ENCODE measurements around the gene KRTAP2-2. TPM values are rescaled to one million over a fixed set of nuclear protein-coding genes. Genes with fewer than 3 reads are reported as not detected.

The KRTAP2-2 gene
- total and polyA plus RNA-seq, 2 of the 13 experiments (the other 11 are each of a cell fraction or from before 2014, with no cell fraction given) = not detected

- TF ChIP-seq FIP1L1 (IDR thresholded peaks at IDR 0.05; ENCODE audit: borderline replicate concordance, insufficient read depth, low read depth, low read length) (no peak), ATF3 (CRISPR knock-in tag; IDR thresholded peaks at IDR 0.05) (0 out of 2 replicates have a peak, but pooled peaks have one; percentile 25), FOXA1 (IDR thresholded peaks at IDR 0.05) (0 out of 2 replicates have a peak, but pooled peaks have one; percentile 47), FOXA1 (CRISPR knock-in tag; IDR thresholded peaks at IDR 0.05) (peak; percentile 83), ZNF17 (CRISPR knock-in tag; IDR thresholded peaks at IDR 0.05) (no peak), SMARCC2 (IDR thresholded peaks at IDR 0.05) (peak; percentile 78; the same call in 1 of the 2 replicates), MIXL1 (CRISPR knock-in tag; IDR thresholded peaks at IDR 0.05) (peak; percentile 98), MEF2D (CRISPR knock-in tag; IDR thresholded peaks at IDR 0.05) (peak; percentile 67), KDM6A (CRISPR knock-in tag; IDR thresholded peaks at IDR 0.05; ENCODE audit: low read depth) (peak; percentile 58; the same call in 1 of the 2 replicates), ZNF34 (CRISPR knock-in tag; IDR thresholded peaks at IDR 0.05; ENCODE audit: borderline replicate concordance) (no peak), ZNF569 (CRISPR knock-in tag; IDR thresholded peaks at IDR 0.05; ENCODE audit: borderline replicate concordance) (0 out of 2 replicates have a peak, but pooled peaks have one; percentile 62), EHMT2 (IDR thresholded peaks at IDR 0.05; ENCODE audit: borderline replicate concordance, low read depth, low read length) (peak; percentile 63), ZNF777 (CRISPR knock-in tag; IDR thresholded peaks at IDR 0.05) (0 out of 2 replicates have a peak, but pooled peaks have one; percentile 27), SIN3B (IDR thresholded peaks at IDR 0.05; ENCODE audit: low read length) (0 out of 2 replicates have a peak, but pooled peaks have one; percentile 43)
Measured at GRCh38 chr17:41009301-41009760, 45.7 kb downstream of the KRTAP2-2 start (continued).

GRCh38 chr17:41008811-41009210, 46.2 kb downstream of the KRTAP2-2 start, which contains the start of gene KRTAP3-1:
Gene KRTAP3-1, minus strand, starts transcription at chr17:41009128. Its CDS starts 54 bp downstream, at chr17:41009074.
- WGBS (ENCODE audit: low lambda C conversion rate) = 73% methylated on average over 8 of the region's 8 CpGs
- intact Hi-C loops (cut with micrococcal nuclease; ENCODE audit: unreplicated experiment) (loop anchor here (1.0 to 5.0 kb wide), 3 partner anchors 50 to 102 kb away; no protein-coding TSS in a partner anchor), in situ Hi-C loops (cut with HindIII; ENCODE audit: extremely low pct_ligation_motif_present, low pct_unique_long_range_greater_than_20kb) (loop anchor here (5.0 kb wide), 1 partner anchor 48 kb away; the partner anchor contains the start of gene KRTAP2-2)
- H3K4me1 ChIP-seq (ENCODE audit: insufficient read depth, low read length) = peaks cover 71% of the 10 kb centered on the region
- H3K9me3 ChIP-seq (ENCODE audit: low read length) = no peaks in the 10 kb centered on the region
- no peaks in the 10 kb centered on the region for H3K36me3 ChIP-seq (replicated peaks in 1 of 2; ENCODE audit: control insufficient read depth in 1 of 2, insufficient read depth in 2 of 2, low read length in 2 of 2)
- H4K20me1 ChIP-seq (ENCODE audit: insufficient read depth, low read length) = no peaks in the 10 kb centered on the region
- CTCF ChIA-PET (ENCODE audit: low intra/inter-chr PET ratio, low total read pairs) = no interaction called here
- FAIRE-seq (no peak), DNase-seq (ENCODE audit: low spot score) (peak; percentile 28), ATAC-seq (peak; percentile 74)
- peak within 1 kb of the TSS; percentile 70 for H3K27ac ChIP-seq (ENCODE audit: extremely low read length, insufficient read depth, low read length)
- H3K79me2 ChIP-seq (ENCODE audit: insufficient read depth, low read length) = no peaks in the 10 kb centered on the region
- no peaks in the 10 kb centered on the region for H3K27me3 ChIP-seq (ENCODE audit: control insufficient read depth in 1 of 2, insufficient read depth in 2 of 2, low read length in 2 of 2)
- H2AFZ ChIP-seq (ENCODE audit: low read length) = no peak within 1 kb of the TSS
- H3K9ac ChIP-seq (ENCODE audit: insufficient read depth, low read depth, low read length) = peak within 1 kb of the TSS; percentile 55
- peak within 1 kb of the TSS; percentile 36 for H3K4me2 ChIP-seq (ENCODE audit: low read depth, low read length)
- no peak within 1 kb of the TSS; a peak in 1 of 6 replicates for H3K4me3 ChIP-seq (replicated peaks in 1 of 3; ENCODE audit: insufficient read depth in 1 of 3, low read depth in 2 of 3, low read length in 3 of 3)
- BruUV-seq (replicated peaks) = TSS peak; percentile 99
- POLR2A ChIA-PET = interaction anchor here (1.6 to 2.1 kb wide), 3 partner anchors 50 to 107 kb away, joined by 7 to 15 read pairs (median 14); no protein-coding TSS in a partner anchor
- TF ChIP-seq ZBTB38 (CRISPR knock-in tag; IDR thresholded peaks at IDR 0.05) = peak; percentile 74; the same call in 1 of the 2 replicates
- TF ChIP-seq ZFP90 (CRISPR knock-in tag; IDR thresholded peaks at IDR 0.05; ENCODE audit: borderline replicate concordance) = 0 out of 2 replicates have a peak, but pooled peaks have one; percentile 16
- 0 out of 2 replicates have a peak, but pooled peaks have one; percentile 47 for TF ChIP-seq NFKB2 (CRISPR knock-in tag; IDR thresholded peaks at IDR 0.05; ENCODE audit: borderline replicate concordance)
- TF ChIP-seq ZNF589 (CRISPR knock-in tag; conservative IDR thresholded peaks at IDR 0.05) = 0 out of 2 replicates have a peak, but pooled peaks have one; percentile 35
- 0 out of 2 replicates have a peak, but pooled peaks have one; percentile 29 for TF ChIP-seq ZFP91 (CRISPR knock-in tag; IDR thresholded peaks at IDR 0.05; ENCODE audit: borderline replicate concordance)
- TF ChIP-seq SIX4 (CRISPR knock-in tag; IDR thresholded peaks at IDR 0.05) = 0 out of 2 replicates have a peak, but pooled peaks have one; percentile 22
- TF ChIP-seq KLF11 (CRISPR knock-in tag; IDR thresholded peaks at IDR 0.05) = no peak
- no peak for TF ChIP-seq FOXM1 (CRISPR knock-in tag; IDR thresholded peaks at IDR 0.05)
- no peak for TF ChIP-seq ZNF234 (CRISPR knock-in tag; conservative IDR thresholded peaks at IDR 0.05)
- 0 out of 2 replicates have a peak, but pooled peaks have one; percentile 33 for TF ChIP-seq KAT7 (CRISPR knock-in tag; IDR thresholded peaks at IDR 0.05; ENCODE audit: borderline replicate concordance)
- TF ChIP-seq BRD4 (CRISPR knock-in tag; IDR thresholded peaks at IDR 0.05) = 0 out of 2 replicates have a peak, but pooled peaks have one; percentile 49

Measured in HepG2 (cell line).